Measurements from ENCODE around the gene MTFR1L. TPM values are rescaled to one million over a fixed set of nuclear protein-coding genes. Genes with fewer than 3 reads are reported as not detected.

The MTFR1L gene
- total RNA-seq, 1 experiment from 2014 or later = 32.5 TPM

GRCh38 chr1:25875154-25875855 lies 55.6 kb downstream of the MTFR1L start, which contains the start of gene PAQR7:
TSS of gene PAQR7 (minus strand) at chr1:25875708. CDS start at chr1:25863839, 11,869 bp downstream.
- Mint-ChIP-seq H3K4me1 (peaks cover 24 to 27% of the 10 kb centered on the region in 2 experiments), H3K36me3 (ENCODE audit: insufficient read depth in 1 of 3, low read depth in 3 of 3) (no peaks in the 10 kb centered on the region; a peak in 1 of 7 replicates), H3K27me3 (ENCODE audit: low read depth) (peaks cover 34% of the 10 kb centered on the region), H3K9me3 (no peaks in the 10 kb centered on the region), H3K4me3 (peak within 1 kb of the TSS; percentile 74 to 83), H3K27ac (peak within 1 kb of the TSS in 2 of 3 experiments; percentile 65 to 75; a peak in 3 of 7 replicates)
- Histone ChIP-seq H3K18ac (ENCODE audit: insufficient read length, low read depth, low read length) (peak within 1 kb of the TSS; percentile 22), H3K23me2 (ENCODE audit: insufficient read length, low read depth, low read length, poor library complexity, severe bottlenecking) (peaks cover 7% of the 10 kb centered on the region), H3K4ac (ENCODE audit: low read depth, low read length) (no peak within 1 kb of the TSS), H3K56ac (ENCODE audit: insufficient read length, low read depth, low read length) (no peak within 1 kb of the TSS), H3K27ac (ENCODE audit: insufficient read length, low read depth, low read length) (no peak within 1 kb of the TSS), H3K4me2 (ENCODE audit: insufficient read depth, insufficient read length, low read length) (peak within 1 kb of the TSS; percentile 78), H3K9ac (ENCODE audit: extremely low read depth, insufficient read length, low read length) (no peak within 1 kb of the TSS), H2BK5ac (ENCODE audit: insufficient read length, low read length) (no peak within 1 kb of the TSS), H3K4me1 (ENCODE audit: insufficient read depth, low read length) (no peaks in the 10 kb centered on the region; the same call in 1 of the 2 replicates), H3T11ph (ENCODE audit: low read length) (no peak within 1 kb of the TSS), H2BK15ac (ENCODE audit: low read depth, low read length) (no peak within 1 kb of the TSS), H2BK20ac (ENCODE audit: low read depth, low read length, poor library complexity, severe bottlenecking) (no peak within 1 kb of the TSS), H4K91ac (ENCODE audit: insufficient read length, low read depth, low read length) (no peak within 1 kb of the TSS), H4K5ac (ENCODE audit: insufficient read length, low read depth, low read length) (no peak within 1 kb of the TSS), H3K14ac (ENCODE audit: insufficient read depth, low read length) (peak within 1 kb of the TSS; percentile 45), H2AFZ (ENCODE audit: low read length) (no peak within 1 kb of the TSS), H3K79me1 (ENCODE audit: insufficient read depth, low read depth, low read length, poor library complexity, severe bottlenecking) (no peaks in the 10 kb centered on the region), H2BK12ac (ENCODE audit: insufficient read length, low read depth, low read length) (no peak within 1 kb of the TSS), H3K27me3 (ENCODE audit: insufficient read depth, low read length) (no peaks in the 10 kb centered on the region; the same call in 1 of the 2 replicates), H3K79me2 (ENCODE audit: insufficient read depth, low read length) (no peaks in the 10 kb centered on the region), H2AK5ac (ENCODE audit: insufficient read length, low read length) (no peak within 1 kb of the TSS), H2BK120ac (ENCODE audit: low read depth, low read length, poor library complexity, severe bottlenecking) (no peak within 1 kb of the TSS), H3K9me3 (ENCODE audit: control insufficient read depth, low read depth, low read length) (no peaks in the 10 kb centered on the region), H3K23ac (ENCODE audit: insufficient read length, low read depth, low read length) (no peak within 1 kb of the TSS), H4K20me1 (ENCODE audit: control insufficient read depth, insufficient read depth, insufficient read length) (no peaks in the 10 kb centered on the region), H4K8ac (replicated peaks; ENCODE audit: insufficient read length, low read depth, low read length) (no peak within 1 kb of the TSS)
- DNase-seq = peak; percentile 80
- no CpG with 5 or more reads among the region's 75 CpGs for WGBS (ENCODE audit: extremely low coverage, insufficient read length, low lambda C conversion rate)
- TF ChIP-seq CTCF (conservative IDR thresholded peaks at IDR 0.05) = peak; percentile 20; the same call in 2 of the 3 replicates
